OCI-LY7 (cell line): ENCODE results near the gene ASXL2. TPM values are rescaled to one million over a fixed set of nuclear protein-coding genes. Genes with fewer than 3 reads are reported as not detected.

Experiments used
- BruUV-seq: library from RNA; stranded (reverse); fragments of 400-500 nt; replicated peaks from 2 replicates; lab custom pipeline; 2021; lab: Mats Ljungman, UMichigan
- CTCF ChIA-PET: fragments of 300-600 bp; sonication (Branson Sonifier 250); formaldehyde crosslinking; loops from one replicate; lab custom pipeline; 2022; ENCODE audit warnings: antibody characterized with exemption; ENCODE audit not compliant: unreplicated experiment; lab: Charles Lee
- POLR2A ChIA-PET: fragments of 300-600 bp; sonication (Branson Sonifier 250); formaldehyde crosslinking; loops from one replicate; lab custom pipeline; 2022; ENCODE audit warnings: antibody characterized with exemption; lab: Charles Lee
- DNase-seq: peaks from one replicate; pipeline ENCODE4 v3.0.0-alpha.2; 2015; ENCODE audit warnings: low spot score
- H2AFZ ChIP-seq: fragments of 200-600 bp; sonication (generic), shearing (Covaris generic); 2 replicates; pipeline ENCODE4 v1.6.1; 2014; ENCODE audit warnings: mild to moderate bottlenecking, antibody characterized with exemption, low read length, moderate library complexity
- H3K27ac ChIP-seq: fragments of 200-600 bp; sonication (generic); 2 replicates; pipeline ENCODE4 v1.5.1; 2014; ENCODE audit warnings: mixed run types, low read depth, mild to moderate bottlenecking, moderate library complexity, low read length, inconsistent platforms; ENCODE audit not compliant: poor library complexity, severe bottlenecking
- H3K36me3 ChIP-seq: fragments of 200-600 bp; sonication (generic); 2 replicates; pipeline ENCODE4 v1.6.1; 2014; ENCODE audit warnings: mild to moderate bottlenecking, antibody characterized with exemption, low read length, moderate library complexity, mixed read lengths; ENCODE audit not compliant: insufficient read depth
- H3K4me1 ChIP-seq: fragments of 200-600 bp; sonication (generic); 2 replicates; pipeline ENCODE4 v1.5.1; 2014; ENCODE audit warnings: mild to moderate bottlenecking, low read length; ENCODE audit not compliant: insufficient read depth, poor library complexity, severe bottlenecking
- H3K4me2 ChIP-seq: fragments of 200-600 bp; sonication (generic); 2 replicates; pipeline ENCODE4 v1.6.1; 2014; ENCODE audit warnings: mild to moderate bottlenecking, low read length
- H3K4me3 ChIP-seq: fragments of 200-600 bp; sonication (generic); 2 replicates; pipeline ENCODE4 v1.5.1; 2014; ENCODE audit warnings: mild to moderate bottlenecking, low read depth, low read length; ENCODE audit not compliant: poor library complexity, severe bottlenecking
- H3K79me2 ChIP-seq: fragments of 200-600 bp; sonication (generic); 2 replicates; pipeline ENCODE4 v1.6.1; 2016; ENCODE audit warnings: low read depth, mild to moderate bottlenecking, low read length, moderate library complexity, mixed read lengths; ENCODE audit not compliant: insufficient read depth
- H3K9me2 ChIP-seq: fragments of 200-600 bp; sonication (generic); 2 replicates; pipeline ENCODE4 v1.6.1; 2016; ENCODE audit warnings: mild to moderate bottlenecking, low read length, mixed read lengths; ENCODE audit not compliant: insufficient read depth
- H3K9me3 ChIP-seq: fragments of 200-600 bp; sonication (generic); 2 replicates; pipeline ENCODE4 v1.6.1; 2014; ENCODE audit warnings: mild to moderate bottlenecking, mixed run types, low read length, mixed read lengths
- H4K20me1 ChIP-seq: fragments of 200-600 bp; sonication (generic); 2 replicates; pipeline ENCODE4 v1.6.1; 2014; ENCODE audit warnings: mild to moderate bottlenecking, antibody characterized with exemption, low read length, moderate library complexity, mixed read lengths; ENCODE audit not compliant: insufficient read depth
- CTCF ChIP-seq: fragments of 200-600 bp; sonication (generic); conservative IDR thresholded peaks from 2 replicates; pipeline ENCODE4 v1.5.1; 2014; ENCODE audit warnings: mild to moderate bottlenecking, antibody characterized with exemption, low read length, moderate library complexity, mixed read lengths
- EZH2phosphoT487 ChIP-seq: fragments of 200-600 bp; sonication (generic); IDR thresholded peaks from 2 replicates; pipeline ENCODE4 v1.6.1; 2018; ENCODE audit warnings: low read depth, borderline replicate concordance, mild to moderate bottlenecking, mixed run types, antibody characterized with exemption, low read length, moderate library complexity, mixed read lengths
- intact Hi-C: fragments of 100-400 bp; cut with micrococcal nuclease; formaldehyde crosslinking; loops from one replicate; pipeline ENCODE4 v1.10.0; 2022; ENCODE audit not compliant: unreplicated experiment
- total RNA-seq, 2 experiments: library from RNA; depleted of rRNA in 1 of 2; stranded (reverse); fragments of >200 nt in 1 of 2; shearing (Covaris generic) in 1 of 2; gene quantifications; 2 replicates each; pipeline ENCODE4 v1.2.3, GENCODE V29; 2014 to 2022

ASXL2 gene
- total RNA-seq, 2 experiments from 2014 or later, result 12.4 to 31.8 TPM

- no peaks in the 10 kb centered on the region for H3K9me2 ChIP-seq
- no peaks in the 10 kb centered on the region; the same call in 1 of the 2 replicates for H4K20me1 ChIP-seq
- H3K9me3 ChIP-seq, result no peaks in the 10 kb centered on the region
- intact Hi-C loops, result no loop called here
- no peak for TF ChIP-seq EZH2phosphoT487
- TF ChIP-seq CTCF, result no peak
- H3K36me3 ChIP-seq, result no peaks in the 10 kb centered on the region
- CTCF ChIA-PET, result no interaction called here
- no TSS peak for BruUV-seq
- no peak overlapping the region for H3K27ac ChIP-seq
- H3K4me3 ChIP-seq, result no peak overlapping the region
- peaks cover 12% of the 10 kb centered on the region for H3K4me1 ChIP-seq
- no peak overlapping the region for H3K4me2 ChIP-seq
- POLR2A ChIA-PET, result no interaction called here
- H3K79me2 ChIP-seq, result peaks cover 14% of the 10 kb centered on the region
- no peak for DNase-seq
- H2AFZ ChIP-seq, result no peak overlapping the region
Measured at GRCh38 chr2:25881764-25882163, 3.5 kb upstream of the ASXL2 start.

- Histone ChIP-seq H3K79me2 (peaks cover 39% of the 10 kb centered on the region), H3K4me3 (peak overlapping the region; percentile 99), H3K27ac (peak overlapping the region; percentile 34), H3K9me3 (no peaks in the 10 kb centered on the region), H4K20me1 (peaks cover 8% of the 10 kb centered on the region), H3K4me1 (peaks cover 26% of the 10 kb centered on the region), H3K4me2 (peak overlapping the region; percentile 66), H3K36me3 (peaks cover 8% of the 10 kb centered on the region), H3K9me2 (no peaks in the 10 kb centered on the region), H2AFZ (peak overlapping the region; percentile 85; the same call in 1 of the 2 replicates)
- POLR2A ChIA-PET, result interaction anchor here (0.6 to 2.7 kb wide), 17 partner anchors 11 to 1386 kb away, joined by 3 to 26 read pairs (median 4); partner anchors contain the start of genes DTNB and RAB10
- intact Hi-C loops, result loop anchor here (2.0 kb wide), 2 partner anchors 156 to 206 kb away; partner anchors contain the start of genes DTNB and RAB10
- no peak for DNase-seq
- CTCF ChIA-PET, result interaction anchor here (0.7 to 1.5 kb wide), 2 partner anchors 24 to 26 kb away, joined by 3 to 6 read pairs; no protein-coding TSS in a partner anchor
- TF ChIP-seq CTCF, result no peak
- no peak for TF ChIP-seq EZH2phosphoT487
- BruUV-seq, result TSS peak; percentile 97
Measured at GRCh38 chr2:25879133-25879730, 945 bp upstream of the ASXL2 start.
